Heart left ventricle (tissue), 13 donors: ENCODE data around the gene ADAMTSL2.

Experiments used
- CTCF ChIP-seq, 12 donors: fragments of 200-600 bp; sonication (generic) in 4 of 12; IDR thresholded peaks; one replicate each; pipeline versions ENCODE4 v1.5.0 to v1.8.0; 2018 to 2022; ENCODE audit warnings: antibody characterized with exemption in 12 of 12, mild to moderate bottlenecking in 5 of 12
- POLR2A ChIP-seq, 2 donors: fragments of 450-650 bp; IDR thresholded peaks; one replicate each; pipeline ENCODE4 v1.6.1; 2017; ENCODE audit warnings: antibody characterized with exemption in 2 of 2, mild to moderate bottlenecking in 2 of 2, moderate library complexity in 2 of 2
- donor health status: ischemic (EF 13 %, LVEDD 7.1; RV severe dilation, severe dysfunction).
- donor health status: DM: no; HTN: yes; CAD: no.
- donor health status: DM: no; HTN: no; CAD: no.
- donor health status: ischemic (EF 25% LVEDD 6.9; RV normal size, moderate dysfunction).
- donor health status: ischemic (EF 25% LVEDD 5.7; RV mildly dilated, moderate dysfunction).
- donor health status: ischemic (EF 35%, LVEDD 5.7; RV mildly dilated, moderate dysfunction).
- donor health status: nonischemic (EF 11% LVEDD 7.7; RV severe dilation, severe dysfunction).
- donor health status: DM: yes; HTN: yes; CAD: no.
- donor health status: PGD.
- donor health status: ischemic (EF 29% LVEDD 5.4; RV normal size, mild dysfunction).
- donor health status: nonischemic (EF 23%, LVEDD 6.1; RV moderate dilation, normal function).

GRCh38 chr9:133584559-133585476 is 50.3 kb downstream of the ADAMTSL2 start:
- TF ChIP-seq CTCF (IDR thresholded peaks at IDR 0.05) (no peak), POLR2A (IDR thresholded peaks at IDR 0.05) (no peak)
